HUES48 (cell line): Measurements from ENCODE around the gene TMEM213.

ENCODE experiments used
- H3K27ac ChIP-seq: one replicate; pipeline ENCODE4 v1.7.0; 2013; ENCODE audit warnings: low read depth, low read length, inconsistent platforms
- H3K27me3 ChIP-seq: 2 replicates; pipeline ENCODE4 v1.6.1; 2013; ENCODE audit warnings: mild to moderate bottlenecking, low read length; ENCODE audit not compliant: control insufficient read depth, insufficient read depth
- H3K36me3 ChIP-seq: 2 replicates; pipeline ENCODE4 v1.6.1; 2013; ENCODE audit warnings: low read length; ENCODE audit not compliant: control insufficient read depth, insufficient read depth
- H3K4me1 ChIP-seq: 2 replicates; pipeline ENCODE4 v1.6.1; 2013; ENCODE audit warnings: mild to moderate bottlenecking, low read length; ENCODE audit not compliant: control insufficient read depth, insufficient read depth
- H3K4me3 ChIP-seq: 2 replicates; pipeline ENCODE4 v1.5.1; 2013; ENCODE audit warnings: mild to moderate bottlenecking, low read depth, low read length
- H3K9ac ChIP-seq: 2 replicates; pipeline ENCODE4 v1.6.1; 2013; ENCODE audit warnings: mild to moderate bottlenecking, low read depth, low read length, moderate library complexity
- H3K9me3 ChIP-seq: 2 replicates; pipeline ENCODE4 v1.6.1; 2013; ENCODE audit warnings: low read length; ENCODE audit not compliant: control insufficient read depth, insufficient read depth

The TMEM213 gene

GRCh38 chr7:138886501-138886917 is 88.7 kb downstream of the TMEM213 start:
- H3K27me3 ChIP-seq: no peaks in the 10 kb centered on the region
- no peaks in the 10 kb centered on the region for H3K9me3 ChIP-seq
- H3K36me3 ChIP-seq: peaks cover 12% of the 10 kb centered on the region
- no peak overlapping the region for H3K4me3 ChIP-seq
- no peak overlapping the region for H3K27ac ChIP-seq
- H3K4me1 ChIP-seq: no peaks in the 10 kb centered on the region; the same call in 1 of the 2 replicates
- no peak overlapping the region for H3K9ac ChIP-seq

- Histone ChIP-seq H3K9me3 (no peaks in the 10 kb centered on the region), H3K9ac (no peak overlapping the region), H3K27me3 (no peaks in the 10 kb centered on the region), H3K27ac (no peak overlapping the region), H3K4me3 (no peak overlapping the region), H3K36me3 (peaks cover 11% of the 10 kb centered on the region), H3K4me1 (no peaks in the 10 kb centered on the region; the same call in 1 of the 2 replicates)
Measured at GRCh38 chr7:138887085-138887710, 89.4 kb downstream of the TMEM213 start.
